Embryonic facial prominence (tissue), 1 donor: ENCODE results near the gene TMA7.

Experiments
- DNase-seq: peaks from one replicate; pipeline ENCODE4 v3.0.0-alpha.2; 2016; ENCODE audit errors: extremely low spot score

Gene TMA7

GRCh38 chr3:48409291-48410201, 30.5 kb upstream of the TMA7 start:
- DNase-seq = no peak

- DNase-seq = no peak
Measured at GRCh38 chr3:48410205-48411040, 29.6 kb upstream of the TMA7 start.

DNA sequence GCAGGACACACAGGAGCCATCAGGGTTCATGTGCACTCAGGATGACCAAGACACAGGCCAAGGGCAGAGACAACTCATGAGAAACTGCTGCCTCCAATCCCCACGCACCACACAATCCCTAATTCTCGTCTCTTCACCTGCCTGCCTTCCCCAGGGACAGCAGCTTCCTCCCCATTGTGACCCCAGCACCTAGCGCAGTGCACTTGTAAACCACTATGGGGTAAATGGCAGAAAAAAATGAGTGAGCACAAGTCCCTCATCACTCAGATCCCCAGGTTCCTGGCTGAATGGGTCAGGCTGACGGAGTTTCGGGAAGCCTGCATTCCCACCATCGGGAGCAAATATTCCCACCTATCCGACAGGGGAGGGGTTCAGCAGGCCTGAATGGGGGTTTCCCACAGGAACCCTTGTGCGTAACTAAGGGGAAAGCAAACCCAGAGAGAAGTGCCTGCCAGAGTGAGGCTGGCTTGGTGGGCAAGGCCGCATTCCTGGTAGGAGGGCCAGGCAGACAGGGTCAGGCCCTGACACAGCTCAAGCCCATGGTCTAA, 28.9 kb upstream of the TMA7 start:
- DNase-seq = no peak

GRCh38 chr3:48411606-48412374, 28.3 kb upstream of the TMA7 start:
- DNase-seq = no peak

DNA sequence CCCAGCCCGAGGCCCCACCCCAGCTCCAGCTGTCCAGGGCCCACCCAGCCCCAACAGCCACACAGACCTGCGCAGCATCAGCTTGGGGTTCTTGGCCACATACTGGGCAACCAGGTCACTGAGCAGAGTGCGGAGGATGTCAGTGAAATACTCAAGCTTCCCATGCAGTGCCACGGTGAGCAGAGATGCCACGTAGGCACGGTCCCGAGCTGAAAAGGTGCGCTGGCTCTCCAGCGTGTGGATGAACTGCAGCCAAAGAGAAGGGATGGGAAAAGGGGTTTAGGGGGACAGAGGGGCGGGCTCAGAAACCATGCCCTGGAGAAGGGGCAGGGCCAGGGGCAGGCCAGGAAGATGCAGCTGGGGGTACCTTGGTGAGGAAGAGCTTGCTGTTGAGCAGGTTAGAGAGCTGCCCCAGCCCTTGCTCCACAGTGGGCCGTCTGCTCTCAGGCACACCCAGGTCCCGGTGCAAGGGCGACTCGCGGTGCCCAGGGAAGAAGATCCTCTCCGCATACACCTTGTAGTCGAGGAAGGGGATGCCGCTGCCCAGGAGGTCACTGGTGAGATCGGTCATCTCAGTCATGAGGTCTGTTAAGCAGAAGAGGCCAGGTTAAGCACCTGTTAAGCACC, 27.6 kb upstream of the TMA7 start:
- no peak for DNase-seq

DNA sequence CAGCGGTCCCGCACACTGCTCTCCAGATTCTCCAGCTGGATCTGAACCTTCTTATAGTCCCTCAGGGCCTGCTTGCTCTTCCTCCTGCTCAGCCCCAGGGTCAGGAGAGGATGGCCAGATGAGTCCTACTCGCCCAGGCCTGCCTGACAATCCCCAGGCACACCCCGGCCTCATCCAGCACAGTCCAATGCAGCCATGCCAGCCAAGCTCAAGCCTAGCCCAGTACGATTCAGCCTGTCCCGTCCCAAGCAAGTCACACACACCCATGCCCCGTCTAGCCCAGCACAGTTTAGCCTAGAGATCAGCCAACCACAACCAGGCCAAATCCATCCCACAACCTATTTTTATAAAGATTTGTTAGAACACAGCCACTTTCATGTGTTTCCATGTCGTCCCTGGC, 27.0 kb upstream of the TMA7 start:
- no peak for DNase-seq

DNA sequence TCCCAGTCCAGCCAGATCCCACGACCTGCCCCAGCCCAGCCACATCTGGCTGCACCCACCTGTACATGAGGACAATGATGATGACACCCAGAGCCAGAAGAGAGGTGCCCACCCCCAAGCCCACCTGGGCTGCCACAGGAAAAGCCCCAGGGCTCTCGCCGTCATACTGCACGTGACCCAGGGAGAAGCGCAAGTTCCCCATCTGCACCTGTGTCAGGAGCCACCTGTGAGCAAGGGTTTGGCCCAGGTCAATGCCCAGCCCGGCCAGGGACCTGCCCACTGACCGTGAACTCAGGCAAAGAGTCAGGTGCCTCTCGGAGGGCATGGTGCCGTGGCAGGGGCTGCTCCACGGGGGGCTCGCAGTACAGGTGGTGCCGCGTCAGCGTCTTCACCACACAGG, 26.4 kb upstream of the TMA7 start:
- no peak for DNase-seq

GRCh38 chr3:48414376-48415250, 25.4 kb upstream of the TMA7 start:
- DNase-seq = no peak

GRCh38 chr3:48415251-48415953, 24.7 kb upstream of the TMA7 start:
- no peak for DNase-seq

DNA sequence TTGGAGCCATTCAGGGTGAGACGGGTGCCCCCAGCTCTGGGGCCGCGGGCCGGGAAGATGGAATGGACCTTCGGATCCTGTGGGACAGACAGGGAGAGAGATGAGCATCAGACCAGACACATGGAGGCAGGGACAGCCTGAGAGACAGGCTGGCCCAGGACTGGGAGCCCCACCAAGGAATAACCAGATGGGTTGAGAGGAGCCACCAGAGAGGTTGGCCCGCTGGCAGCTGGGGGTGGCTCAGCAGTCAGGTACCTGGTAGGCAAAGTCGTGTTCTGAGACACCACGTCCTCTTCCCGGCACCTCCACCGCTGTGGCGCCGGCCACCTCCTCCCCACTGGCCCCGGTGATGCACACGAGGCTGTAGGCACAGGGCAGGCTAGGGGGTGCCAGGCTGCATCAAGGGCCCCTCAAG, 24.0 kb upstream of the TMA7 start:
- no peak for DNase-seq

- no peak for DNase-seq
Measured at GRCh38 chr3:48416546-48416945, 23.5 kb upstream of the TMA7 start.

GRCh38 chr3:48417529-48418108, 22.4 kb upstream of the TMA7 start:
- DNase-seq = no peak

- no peak for DNase-seq
Measured at GRCh38 chr3:48418140-48418539, 21.9 kb upstream of the TMA7 start.

- DNase-seq = no peak
Measured at GRCh38 chr3:48418651-48419050, 21.4 kb upstream of the TMA7 start.

- DNase-seq = no peak
Measured at GRCh38 chr3:48419149-48419548, 20.9 kb upstream of the TMA7 start.

- no peak for DNase-seq
Measured at GRCh38 chr3:48419597-48419996, 20.5 kb upstream of the TMA7 start.

GRCh38 chr3:48420561-48420960, 19.5 kb upstream of the TMA7 start:
- DNase-seq = no peak

DNA sequence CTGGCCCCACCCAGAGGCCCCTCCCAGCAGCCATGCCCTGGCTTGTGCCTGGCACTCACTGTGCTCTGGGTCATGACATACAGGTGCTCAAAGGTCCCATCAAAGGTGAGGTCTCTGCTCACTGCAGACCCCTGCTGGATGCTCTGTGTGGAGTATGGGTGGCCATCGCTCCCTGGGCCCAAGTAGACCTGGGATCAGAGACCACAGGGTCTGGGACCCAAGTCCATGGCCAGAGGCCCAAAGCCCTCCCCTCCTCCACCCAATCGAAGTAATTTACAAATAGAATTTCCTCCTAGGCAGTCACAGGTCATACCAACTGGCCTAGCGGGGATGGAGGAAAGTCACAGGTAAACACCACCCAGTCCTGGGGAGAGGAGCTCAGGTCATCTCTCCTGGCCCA, 17.8 kb upstream of the TMA7 start:
- no peak for DNase-seq

DNA sequence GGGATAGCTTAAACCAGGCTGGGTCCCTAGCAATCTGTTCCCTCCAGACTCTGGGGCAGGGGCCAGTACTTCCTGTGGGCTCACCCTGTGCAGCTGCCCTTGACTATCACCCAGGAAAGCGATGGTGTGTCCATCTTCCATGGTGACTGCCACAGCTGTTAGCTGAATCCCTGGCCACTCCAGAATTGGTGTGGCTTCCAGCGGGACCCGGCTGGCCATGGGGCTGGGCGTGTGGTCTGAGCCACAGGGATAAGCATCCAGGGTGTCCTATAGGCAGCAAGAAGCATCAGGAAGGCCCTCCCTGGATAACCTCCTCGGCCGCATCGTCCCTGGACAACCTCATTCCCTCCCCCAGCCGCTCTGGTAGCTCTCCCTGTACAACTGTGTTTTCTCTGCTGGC, 17.4 kb upstream of the TMA7 start:
- DNase-seq = no peak
